Tibial nerve (tissue), 4 donors: ENCODE results near the gene RNF212.

Experiments
- EP300 ChIP-seq, 2 donors: sonication (generic); formaldehyde crosslinking; IDR thresholded peaks; one replicate each; pipeline ENCODE4 v1.6.1; 2017; ENCODE audit warnings: antibody characterized with exemption in 2 of 2, mild to moderate bottlenecking in 1 of 2
- POLR2A ChIP-seq, 2 donors: fragments of 450-650 bp; IDR thresholded peaks; one replicate each; pipeline ENCODE4 v1.6.1; 2017; ENCODE audit warnings: antibody characterized with exemption in 2 of 2, mild to moderate bottlenecking in 2 of 2, moderate library complexity in 2 of 2
- TF ChIP-seq, protein P1 (sequence below), 5 experiments: fragments of 200-600 bp in 3 of 5; fragments of 450-650 bp in 2 of 5; sonication (generic) in 3 of 5; IDR thresholded peaks; one replicate each; pipeline ENCODE4 v1.5.1; 2016 to 2019; ENCODE audit warnings: antibody characterized with exemption in 5 of 5, mild to moderate bottlenecking in 3 of 5, moderate library complexity in 2 of 5

DNA sequence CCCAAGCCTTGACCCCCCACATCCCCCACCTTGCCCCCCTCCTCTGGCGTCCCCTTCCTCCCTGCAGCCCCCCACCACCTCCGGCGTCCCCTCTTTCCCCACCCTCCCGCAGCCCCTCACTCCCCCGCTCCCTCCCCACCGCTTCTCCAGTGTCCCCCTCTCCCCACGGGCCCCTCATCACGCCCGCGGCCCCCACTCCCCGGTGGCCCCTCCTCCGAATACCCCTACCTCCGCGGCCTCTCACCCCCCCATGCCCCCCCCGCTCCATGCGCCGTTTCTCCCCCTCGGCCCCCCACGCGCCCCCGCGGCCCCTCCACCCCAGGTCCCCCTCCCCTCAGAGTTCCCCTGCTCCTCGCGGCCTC is 562 bp downstream of the RNF212 start:
- TF ChIP-seq, protein P1, sequence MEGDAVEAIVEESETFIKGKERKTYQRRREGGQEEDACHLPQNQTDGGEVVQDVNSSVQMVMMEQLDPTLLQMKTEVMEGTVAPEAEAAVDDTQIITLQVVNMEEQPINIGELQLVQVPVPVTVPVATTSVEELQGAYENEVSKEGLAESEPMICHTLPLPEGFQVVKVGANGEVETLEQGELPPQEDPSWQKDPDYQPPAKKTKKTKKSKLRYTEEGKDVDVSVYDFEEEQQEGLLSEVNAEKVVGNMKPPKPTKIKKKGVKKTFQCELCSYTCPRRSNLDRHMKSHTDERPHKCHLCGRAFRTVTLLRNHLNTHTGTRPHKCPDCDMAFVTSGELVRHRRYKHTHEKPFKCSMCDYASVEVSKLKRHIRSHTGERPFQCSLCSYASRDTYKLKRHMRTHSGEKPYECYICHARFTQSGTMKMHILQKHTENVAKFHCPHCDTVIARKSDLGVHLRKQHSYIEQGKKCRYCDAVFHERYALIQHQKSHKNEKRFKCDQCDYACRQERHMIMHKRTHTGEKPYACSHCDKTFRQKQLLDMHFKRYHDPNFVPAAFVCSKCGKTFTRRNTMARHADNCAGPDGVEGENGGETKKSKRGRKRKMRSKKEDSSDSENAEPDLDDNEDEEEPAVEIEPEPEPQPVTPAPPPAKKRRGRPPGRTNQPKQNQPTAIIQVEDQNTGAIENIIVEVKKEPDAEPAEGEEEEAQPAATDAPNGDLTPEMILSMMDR (IDR thresholded peaks at IDR 0.05) = no peak
- TF ChIP-seq EP300 (IDR thresholded peaks at IDR 0.05) = no peak
- no peak for TF ChIP-seq POLR2A (IDR thresholded peaks at IDR 0.05)
